B cell (primary cell): ENCODE results near the gene GASK1A. TPM values are rescaled to one million over a fixed set of nuclear protein-coding genes. Genes with fewer than 3 reads are reported as not detected.

Source experiments
- ATAC-seq: fragments of 200-7000 bp; cut with Tn5 transposase; one replicate; pipeline ENCODE4 v1.10.0; 2021; ENCODE audit warnings: low read depth, mild to moderate bottlenecking, moderate number of reproducible peaks, moderate library complexity
- CTCF ChIA-PET: fragments of 350-600 bp; sonication (Branson Sonifier 250); formaldehyde crosslinking; loops from one replicate; lab custom pipeline; 2021; ENCODE audit warnings: antibody characterized with exemption, inconsistent platforms; lab: Charles Lee
- POLR2A ChIA-PET: fragments of 350-600 bp; sonication (Branson Sonifier 250); formaldehyde crosslinking; loops from one replicate; lab custom pipeline; 2021; ENCODE audit warnings: antibody characterized with exemption; lab: Charles Lee
- DNase-seq: peaks from one replicate; pipeline ENCODE4 v3.0.0; 2013
- H2AFZ ChIP-seq: 2 replicates; pipeline ENCODE4 v1.6.1; 2012; ENCODE audit warnings: mild to moderate bottlenecking, low read depth, low read length; ENCODE audit not compliant: insufficient read depth, poor library complexity, severe bottlenecking
- H3K27ac ChIP-seq, 2 donors: 1 replicate in 1 of 2; 2 replicates in 1 of 2; pipeline ENCODE4 v1.5.1; 2012 to 2013; ENCODE audit warnings: low read length in 2 of 2, mild to moderate bottlenecking in 2 of 2, moderate library complexity in 1 of 2
- H3K27me3 ChIP-seq, 4 experiments: fragments of 200-600 bp in 1 of 4; sonication (generic) in 1 of 4; replicated peaks in 1 of 4; 1 replicate in 2 of 4; 2 replicates in 2 of 4; pipeline versions ENCODE4 v1.6.1 to v1.7.0; 2013 to 2016; ENCODE audit warnings: low read length in 3 of 4, mild to moderate bottlenecking in 2 of 4, mixed read lengths in 1 of 4, moderate library complexity in 1 of 4; ENCODE audit not compliant: insufficient read depth in 4 of 4, control insufficient read depth in 3 of 4; ENCODE audit errors: control extremely low read depth in 1 of 4
- H3K36me3 ChIP-seq, 2 experiments: replicated peaks in 1 of 2; 1 replicate in 1 of 2; 2 replicates in 1 of 2; pipeline versions ENCODE4 v1.6.1 to v1.7.1; 2013; ENCODE audit warnings: low read length in 1 of 2; ENCODE audit not compliant: insufficient read depth in 2 of 2, control insufficient read depth in 1 of 2; ENCODE audit errors: control extremely low read depth in 1 of 2, extremely low read depth in 1 of 2
- H3K4me1 ChIP-seq, 2 donors: fragments of 200-600 bp in 1 of 2; sonication (generic) in 1 of 2; 1 replicate in 1 of 2; 2 replicates in 1 of 2; pipeline versions ENCODE4 v1.5.1 to v1.6.1; 2013 to 2017; ENCODE audit warnings: low read length in 2 of 2; ENCODE audit not compliant: control insufficient read depth in 2 of 2, insufficient read depth in 2 of 2
- H3K4me2 ChIP-seq: replicated peaks from 2 replicates; pipeline ENCODE3; 2012; ENCODE audit warnings: mild to moderate bottlenecking, low read depth, low read length; ENCODE audit not compliant: poor library complexity, severe bottlenecking
- H3K4me3 ChIP-seq, 5 experiments: fragments of 200-600 bp in 1 of 5; sonication (generic) in 1 of 5; 1 replicate in 3 of 5; 2 replicates in 2 of 5; pipeline versions ENCODE4 v1.5.1 to v1.7.0; 2011 to 2016; ENCODE audit warnings: low read length in 4 of 5, mild to moderate bottlenecking in 4 of 5, low read depth in 2 of 5, control low read depth in 1 of 5, moderate library complexity in 1 of 5; ENCODE audit not compliant: insufficient read depth in 1 of 5; ENCODE audit errors: control extremely low read depth in 1 of 5, extremely low read depth in 1 of 5
- H3K79me2 ChIP-seq: fragments of 200-600 bp; sonication (generic); one replicate; pipeline ENCODE4 v1.6.0; 2016; ENCODE audit warnings: low read length; ENCODE audit not compliant: control insufficient read depth, insufficient read depth
- H3K9ac ChIP-seq: fragments of 200-600 bp; sonication (generic); 2 replicates; pipeline ENCODE4 v1.6.1; 2017; ENCODE audit warnings: mild to moderate bottlenecking, low read length, moderate library complexity
- H3K9me3 ChIP-seq, 3 donors: one replicate each; pipeline versions ENCODE4 v1.6.1 to v1.7.1; 2013; ENCODE audit warnings: low read length in 2 of 3; ENCODE audit not compliant: control insufficient read depth in 2 of 3, insufficient read depth in 1 of 3; ENCODE audit errors: control extremely low read depth in 1 of 3
- H4K20me1 ChIP-seq: 2 replicates; pipeline ENCODE4 v1.6.0; 2012; ENCODE audit warnings: mild to moderate bottlenecking, low read length; ENCODE audit not compliant: insufficient read depth, control insufficient read depth, poor library complexity, severe bottlenecking
- H3K27ac Mint-ChIP-seq: one replicate; pipeline ENCODE4 v1.8.0; 2021; ENCODE audit warnings: mixed read lengths
- H3K27me3 Mint-ChIP-seq: one replicate; pipeline ENCODE4 v1.8.0; 2021; ENCODE audit warnings: mixed read lengths
- H3K4me1 Mint-ChIP-seq: one replicate; pipeline ENCODE4 v1.8.0; 2021; ENCODE audit warnings: mixed read lengths
- H3K4me3 Mint-ChIP-seq: one replicate; pipeline ENCODE4 v1.8.0; 2021; ENCODE audit warnings: mixed read lengths
- H3K9me3 Mint-ChIP-seq: one replicate; pipeline ENCODE4 v1.8.0; 2022; ENCODE audit warnings: mixed read lengths; ENCODE audit not compliant: insufficient read depth
- CTCF ChIP-seq: fragments of 200-600 bp; IDR thresholded peaks from one replicate; pipeline ENCODE4 v1.8.0; 2022; ENCODE audit warnings: antibody characterized with exemption, mild to moderate bottlenecking
- EZH2 ChIP-seq: IDR thresholded peaks from 2 replicates; pipeline ENCODE4 v1.6.1; 2012; ENCODE audit warnings: borderline replicate concordance, low read depth, mild to moderate bottlenecking, moderate library complexity, low read length; ENCODE audit not compliant: insufficient read depth, poor library complexity, severe bottlenecking
- WGBS: methylation state at CpG from one replicate; pipeline ENCODE4 v1.1.5; 2013; ENCODE audit warnings: missing lambda C conversion rate; ENCODE audit not compliant: insufficient coverage; 5-methylcytosine and 5-hydroxymethylcytosine counted together
- intact Hi-C: fragments of 100-400 bp; cut with micrococcal nuclease; formaldehyde crosslinking; loops from one replicate; pipeline ENCODE4 v1.10.0; 2022
- polyA plus RNA-seq: library from polyadenylated mRNA; depleted of rRNA; stranded (reverse); fragments of >200 nt; gene quantifications from 2 replicates; pipeline ENCODE4 v1.2.3, GENCODE V29; 2012
- total RNA-seq, 2 donors: library from RNA; stranded (reverse); fragments of 120-200 nt in 1 of 2; gene quantifications; 1 replicate in 1 of 2; 2 replicates in 1 of 2; pipeline versions ENCODE4 v1.2.3 to v1.2.4, GENCODE V29; 2013 to 2022

GASK1A gene
- total and polyA plus RNA-seq, 2 donors (not counting 1 experiment from before 2014, with no cell fraction given): not detected

DNA sequence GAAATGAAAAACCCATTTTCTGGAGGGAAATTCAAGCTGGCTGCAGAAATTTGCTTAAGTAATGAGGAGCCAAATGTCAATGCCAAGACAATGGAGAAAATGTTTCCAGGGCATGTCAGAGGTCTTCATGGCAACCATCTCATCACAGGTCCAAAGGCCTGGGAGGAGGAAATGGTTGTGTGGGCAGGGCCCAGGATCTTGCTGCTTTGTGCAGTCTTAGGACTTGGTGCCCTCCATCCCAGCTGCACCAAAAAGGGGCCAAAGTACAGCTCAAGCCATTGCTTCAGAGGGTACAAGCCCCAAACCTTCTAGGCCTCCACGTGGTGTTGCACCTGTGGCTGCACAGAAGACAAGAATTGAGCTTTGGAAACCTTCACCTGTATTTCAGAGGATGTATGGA lies 67.5 kb downstream of the GASK1A start:
- WGBS: 14% methylated on average over 1 of the region's 1 CpG
- Histone ChIP-seq H3K4me3 (no peak overlapping the region), H3K9ac (no peak overlapping the region), H4K20me1 (no peaks in the 10 kb centered on the region), H3K9me3 (peaks cover 3 to 39% (median 29%) of the 10 kb centered on the region in 3 donors), H3K36me3 (no peaks in the 10 kb centered on the region), H3K27ac (no peak overlapping the region), H3K79me2 (no peaks in the 10 kb centered on the region), H3K4me1 (no peaks in the 10 kb centered on the region), H3K27me3 (peaks cover 0 to 3% (median 0%) of the 10 kb centered on the region in 4 experiments), H3K4me2 (no peak overlapping the region), H2AFZ (no peak overlapping the region)
- Mint-ChIP-seq H3K4me1 (no peaks in the 10 kb centered on the region), H3K4me3 (no peak overlapping the region), H3K9me3 (peaks cover 18% of the 10 kb centered on the region), H3K27ac (no peak overlapping the region), H3K27me3 (peaks cover 12% of the 10 kb centered on the region)
- intact Hi-C loops: no loop called here
- ATAC-seq (no peak), DNase-seq (no peak)
- TF ChIP-seq EZH2: no peak
- no peak for TF ChIP-seq CTCF
- POLR2A ChIA-PET: no interaction called here
- CTCF ChIA-PET: no interaction called here

- ChIA-PET POLR2A (no interaction called here), CTCF (no interaction called here)
- peaks cover 25% of the 10 kb centered on the region for H3K9me3 Mint-ChIP-seq
- ATAC-seq: no peak
- Histone ChIP-seq H3K27ac (no peak overlapping the region), H3K4me2 (no peak overlapping the region), H2AFZ (no peak overlapping the region), H3K4me1 (no peaks in the 10 kb centered on the region), H3K9ac (no peak overlapping the region), H3K27me3 (peaks cover 0 to 3% (median 1%) of the 10 kb centered on the region in 4 experiments), H4K20me1 (no peaks in the 10 kb centered on the region), H3K36me3 (no peaks in the 10 kb centered on the region), H3K79me2 (no peaks in the 10 kb centered on the region), H3K9me3 (peaks cover 3 to 41% (median 32%) of the 10 kb centered on the region in 3 donors), H3K4me3 (no peak overlapping the region)
- no peak for TF ChIP-seq CTCF
- TF ChIP-seq EZH2: no peak
- DNase-seq: no peak
- H3K4me3 Mint-ChIP-seq: no peak overlapping the region
- no peaks in the 10 kb centered on the region for H3K4me1 Mint-ChIP-seq
- peaks cover 17% of the 10 kb centered on the region for H3K27me3 Mint-ChIP-seq
- no peak overlapping the region for H3K27ac Mint-ChIP-seq
- intact Hi-C loops: no loop called here
These were observed 69.4 kb downstream of the GASK1A start for GRCh38 chr3:43048470-43048869.
